HepG2 (cell line): ENCODE results near the gene NBL1. TPM values are rescaled to one million over a fixed set of nuclear protein-coding genes. Genes with fewer than 3 reads are reported as not detected.

ENCODE experiments used
- GFI1 ChIP-seq: sonication (generic); formaldehyde crosslinking; IDR thresholded peaks from 2 replicates; pipeline ENCODE4 v1.5.0; 2020; ENCODE audit warnings: missing genetic modification reagents, mild to moderate bottlenecking, borderline replicate concordance
- IRF2 ChIP-seq: IDR thresholded peaks from 2 replicates; pipeline ENCODE4 v1.6.1; 2018; ENCODE audit warnings: missing genetic modification reagents, missing compliant biosample characterization
- ISX ChIP-seq: sonication (generic); formaldehyde crosslinking; conservative IDR thresholded peaks from 2 replicates; pipeline ENCODE4 v1.5.0; 2020; ENCODE audit warnings: missing genetic modification reagents
- KDM6A ChIP-seq: IDR thresholded peaks from 2 replicates; pipeline ENCODE4 v1.6.1; 2016; ENCODE audit warnings: low read depth
- KLF11 ChIP-seq: IDR thresholded peaks from 2 replicates; pipeline ENCODE4 v1.6.1; 2016; ENCODE audit warnings: missing compliant biosample characterization
- MXD4 ChIP-seq: IDR thresholded peaks from 2 replicates; pipeline ENCODE4 v1.6.1; 2016; ENCODE audit warnings: mild to moderate bottlenecking, missing biosample characterization, missing genetic modification reagents
- NAIF1 ChIP-seq: sonication (generic); formaldehyde crosslinking; IDR thresholded peaks from 2 replicates; pipeline ENCODE4 v1.5.0; 2020; ENCODE audit warnings: mild to moderate bottlenecking, missing genetic modification reagents, borderline replicate concordance
- NCOR1 ChIP-seq: fragments of 200-600 bp; sonication (generic); IDR thresholded peaks from 2 replicates; pipeline ENCODE4 v1.7.0; 2017; ENCODE audit warnings: antibody characterized with exemption, low read length, borderline replicate concordance
- PHF21A ChIP-seq: sonication (generic); formaldehyde crosslinking; IDR thresholded peaks from 2 replicates; pipeline ENCODE4 v1.5.0; 2020; ENCODE audit warnings: mild to moderate bottlenecking, missing genetic modification reagents
- PRDM10 ChIP-seq: sonication (generic); formaldehyde crosslinking; IDR thresholded peaks from 2 replicates; pipeline ENCODE4 v1.4.0; 2020; ENCODE audit warnings: low read depth, missing genetic modification reagents
- RARA ChIP-seq: IDR thresholded peaks from 2 replicates; pipeline ENCODE4 v1.6.1; 2016; ENCODE audit warnings: missing genetic modification reagents, missing compliant biosample characterization
- TGIF2 ChIP-seq: IDR thresholded peaks from 2 replicates; pipeline ENCODE4 v1.6.1; 2016; ENCODE audit warnings: control low read depth, missing compliant biosample characterization
- TP53 ChIP-seq: sonication (generic); formaldehyde crosslinking; conservative IDR thresholded peaks from 2 replicates; pipeline ENCODE4 v1.4.0; 2020; ENCODE audit warnings: missing genetic modification reagents
- ZMYM4 ChIP-seq: sonication (generic); formaldehyde crosslinking; IDR thresholded peaks from 2 replicates; pipeline ENCODE4 v1.8.1; 2023; ENCODE audit warnings: mild to moderate bottlenecking, missing genetic modification reagents
- ZNF318 ChIP-seq: sonication (generic); formaldehyde crosslinking; IDR thresholded peaks from 2 replicates; pipeline ENCODE4 v1.4.0; 2020; ENCODE audit warnings: mild to moderate bottlenecking, missing genetic modification reagents
- ZNF572 ChIP-seq: sonication (generic); formaldehyde crosslinking; IDR thresholded peaks from 2 replicates; pipeline ENCODE4 v1.5.1; 2020; ENCODE audit warnings: mild to moderate bottlenecking, missing genetic modification reagents
- ZSCAN22 ChIP-seq: sonication (generic); formaldehyde crosslinking; IDR thresholded peaks from 2 replicates; pipeline ENCODE4 v1.4.0; 2020; ENCODE audit warnings: mild to moderate bottlenecking, missing genetic modification reagents
- polyA plus RNA-seq, 8 experiments: library from polyadenylated mRNA; depleted of rRNA in 3 of 8; stranded (reverse) in 7 of 8; unstranded in 1 of 8; fragments of >200 nt; fragmentation: Illumina TruSeq in 4 of 8; extraction: Trizol in 4 of 8; gene quantifications; 2 replicates each; pipeline versions ENCODE4 v1.2.1 to v1.2.3, GENCODE V29; 2011 to 2016; ENCODE audit warnings: low read depth in 4 of 8, missing spikeins in 1 of 8, mixed read lengths in 1 of 8; ENCODE audit not compliant: insufficient read depth in 1 of 8
- total RNA-seq, 5 experiments: library from RNA; depleted of rRNA; stranded (reverse); fragments of >200 nt; fragmentation: Illumina TruSeq; extraction: Trizol; gene quantifications; 2 replicates each; pipeline ENCODE4 v1.2.3, GENCODE V29; 2016; ENCODE audit warnings: low read depth in 1 of 5

The NBL1 gene
- total and polyA plus RNA-seq, 2 of the 13 experiments (the other 11 are each of a cell fraction or from before 2014, with no cell fraction given) = 2.7 to 13.8 TPM

- TF ChIP-seq MXD4 (CRISPR knock-in tag) (peak; percentile 33; the same call in 1 of the 2 replicates), KLF11 (CRISPR knock-in tag) (0 out of 2 replicates have a peak, but pooled peaks have one; percentile 36), NAIF1 (CRISPR knock-in tag) (no peak), PRDM10 (CRISPR knock-in tag) (peak; percentile 62; the same call in 1 of the 2 replicates), RARA (peak; percentile 89), TGIF2 (CRISPR knock-in tag) (peak; percentile 59), PHF21A (CRISPR knock-in tag) (peak; percentile 82), GFI1 (CRISPR knock-in tag) (peak; percentile 92), ZSCAN22 (CRISPR knock-in tag) (no peak), ISX (CRISPR knock-in tag) (no peak), NCOR1 (peak; percentile 58; the same call in 1 of the 2 replicates), ZNF318 (CRISPR knock-in tag) (no peak), KDM6A (peak; percentile 77), ZNF572 (CRISPR knock-in tag) (no peak), IRF2 (CRISPR knock-in tag) (peak; percentile 55; the same call in 1 of the 2 replicates), TP53 (CRISPR knock-in tag) (no peak), ZMYM4 (0 out of 2 replicates have a peak, but pooled peaks have one; percentile 29)
Measured at GRCh38 chr1:19619697-19620384, 24.3 kb upstream of the NBL1 start (continued).
